BJ (cell line): ENCODE measurements around the gene LMAN1. TPM values are rescaled to one million over a fixed set of nuclear protein-coding genes. Genes with fewer than 3 reads are reported as not detected.

Experiments
- CTCF ChIA-PET: fragments of 350-600 bp; formaldehyde crosslinking; extraction: SDS; loops from one replicate; lab custom pipeline; 2021; ENCODE audit warnings: antibody characterized with exemption, inconsistent platforms; lab: Yijun Ruan, JAX
- POLR2A ChIA-PET: fragments of 300-600 bp; sonication (Branson Sonifier 250); formaldehyde crosslinking; extraction: SDS; loops from one replicate; lab custom pipeline; 2021; ENCODE audit warnings: antibody characterized with exemption; lab: Charles Lee
- DNase-seq: peaks from one replicate; pipeline ENCODE4 v3.0.0-alpha.2; 2011; ENCODE audit warnings: low read depth
- H3K27me3 ChIP-seq: 2 replicates; pipeline ENCODE4 v1.6.0; 2011; ENCODE audit warnings: low read length; ENCODE audit not compliant: control insufficient read depth, insufficient read depth
- H3K36me3 ChIP-seq: 2 replicates; pipeline ENCODE4 v1.5.1; 2011; ENCODE audit warnings: low read length; ENCODE audit not compliant: control insufficient read depth, insufficient read depth
- H3K4me3 ChIP-seq: 2 replicates; pipeline ENCODE4 v1.5.1; 2011; ENCODE audit warnings: low read depth, mild to moderate bottlenecking, control low read depth, low read length
- polyA plus RNA-seq: library from polyadenylated mRNA; depleted of rRNA; stranded (reverse); fragments of >200 nt; gene quantifications from 2 replicates; pipeline ENCODE4 v1.2.3, GENCODE V29; 2011
- TF ChIP-seq, protein P1 (sequence below): IDR thresholded peaks from 2 replicates; pipeline ENCODE4 v1.5.1; 2011; ENCODE audit warnings: low read depth, mild to moderate bottlenecking, control low read depth, inconsistent platforms, low read length, moderate library complexity; ENCODE audit not compliant: insufficient read depth

Gene LMAN1
- polyA plus RNA-seq, 1 experiment = 65.3 TPM

- H3K27me3 ChIP-seq = peaks cover 3% of the 10 kb centered on the region
- no peaks in the 10 kb centered on the region for H3K36me3 ChIP-seq
- TF ChIP-seq, protein P1, sequence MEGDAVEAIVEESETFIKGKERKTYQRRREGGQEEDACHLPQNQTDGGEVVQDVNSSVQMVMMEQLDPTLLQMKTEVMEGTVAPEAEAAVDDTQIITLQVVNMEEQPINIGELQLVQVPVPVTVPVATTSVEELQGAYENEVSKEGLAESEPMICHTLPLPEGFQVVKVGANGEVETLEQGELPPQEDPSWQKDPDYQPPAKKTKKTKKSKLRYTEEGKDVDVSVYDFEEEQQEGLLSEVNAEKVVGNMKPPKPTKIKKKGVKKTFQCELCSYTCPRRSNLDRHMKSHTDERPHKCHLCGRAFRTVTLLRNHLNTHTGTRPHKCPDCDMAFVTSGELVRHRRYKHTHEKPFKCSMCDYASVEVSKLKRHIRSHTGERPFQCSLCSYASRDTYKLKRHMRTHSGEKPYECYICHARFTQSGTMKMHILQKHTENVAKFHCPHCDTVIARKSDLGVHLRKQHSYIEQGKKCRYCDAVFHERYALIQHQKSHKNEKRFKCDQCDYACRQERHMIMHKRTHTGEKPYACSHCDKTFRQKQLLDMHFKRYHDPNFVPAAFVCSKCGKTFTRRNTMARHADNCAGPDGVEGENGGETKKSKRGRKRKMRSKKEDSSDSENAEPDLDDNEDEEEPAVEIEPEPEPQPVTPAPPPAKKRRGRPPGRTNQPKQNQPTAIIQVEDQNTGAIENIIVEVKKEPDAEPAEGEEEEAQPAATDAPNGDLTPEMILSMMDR = no peak
- ChIA-PET POLR2A (no interaction called here), CTCF (interaction anchor here (1.4 to 2.0 kb wide), 3 partner anchors 11 to 30 kb away, joined by 3 to 5 read pairs (median 3); no protein-coding TSS in a partner anchor)
- no peak for DNase-seq
- no peak overlapping the region for H3K4me3 ChIP-seq
Observed at GRCh38 chr18:59372975-59373374, 13.9 kb upstream of the LMAN1 start.

- Histone ChIP-seq H3K27me3 (no peaks in the 10 kb centered on the region; the same call in 1 of the 2 replicates), H3K4me3 (no peak overlapping the region), H3K36me3 (peaks cover under 1% of the 10 kb centered on the region)
- no peak for DNase-seq
- TF ChIP-seq, protein P1 = no peak
- CTCF ChIA-PET = interaction anchor here (1.2 to 1.6 kb wide), 3 partner anchors 20 to 111 kb away, joined by 3 to 4 read pairs (median 3); no protein-coding TSS in a partner anchor
- POLR2A ChIA-PET = no interaction called here
Observed at GRCh38 chr18:59360381-59360780, 1.3 kb upstream of the LMAN1 start.

DNA sequence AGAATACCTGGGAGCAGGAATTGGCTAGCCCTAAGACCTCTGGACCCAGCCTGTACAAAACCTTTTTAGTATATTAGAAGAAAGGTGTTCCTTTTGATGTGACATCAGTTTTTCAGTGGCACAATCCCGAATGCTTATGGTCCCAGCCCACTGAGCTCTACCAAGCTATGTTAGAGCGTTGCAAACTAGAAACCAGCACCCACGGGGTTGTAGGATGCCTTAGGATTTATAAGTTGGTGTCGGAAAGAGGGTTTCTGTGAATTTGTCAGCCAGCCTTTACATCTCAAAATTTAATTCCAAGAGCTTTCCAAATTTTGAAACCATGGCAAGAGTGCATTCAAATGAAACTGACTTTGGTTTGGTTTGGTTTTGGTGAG lies 499 bp upstream of the LMAN1 start:
- CTCF ChIA-PET = interaction anchor here (1.0 to 1.6 kb wide), 4 partner anchors 17 to 111 kb away, joined by 3 to 9 read pairs (median 6); no protein-coding TSS in a partner anchor
- TF ChIP-seq, protein P1 = no peak
- POLR2A ChIA-PET = interaction anchor here (0.6 kb wide), 1 partner anchor 463 kb away, joined by 3 read pairs; no protein-coding TSS in a partner anchor
- Histone ChIP-seq H3K36me3 (peaks cover 2% of the 10 kb centered on the region), H3K27me3 (no peaks in the 10 kb centered on the region; the same call in 1 of the 2 replicates), H3K4me3 (peak overlapping the region; percentile 69)
- no peak for DNase-seq

GRCh38 chr18:59358414-59358711 lies 702 bp downstream of the LMAN1 start:
- peak overlapping the region; percentile 69 for H3K4me3 ChIP-seq
- peaks cover 4% of the 10 kb centered on the region for H3K36me3 ChIP-seq
- ChIA-PET POLR2A (no interaction called here), CTCF (interaction anchor here (1.6 kb wide), 1 partner anchor 44 kb away, joined by 9 read pairs; no protein-coding TSS in a partner anchor)
- no peak for DNase-seq
- no peaks in the 10 kb centered on the region; the same call in 1 of the 2 replicates for H3K27me3 ChIP-seq
- TF ChIP-seq, protein P1 = no peak

- TF ChIP-seq, protein P1 = no peak
- CTCF ChIA-PET = no interaction called here
- POLR2A ChIA-PET = no interaction called here
- DNase-seq = peak; percentile 22
- H3K4me3 ChIP-seq = peak overlapping the region; percentile 69
- H3K36me3 ChIP-seq = peaks cover 5% of the 10 kb centered on the region
- no peaks in the 10 kb centered on the region; the same call in 1 of the 2 replicates for H3K27me3 ChIP-seq
Observed at GRCh38 chr18:59357928-59358327, 1.1 kb downstream of the LMAN1 start.
